HepG2 (cell line): ENCODE data around the gene METTL26. TPM values are rescaled to one million over a fixed set of nuclear protein-coding genes. Genes with fewer than 3 reads are reported as not detected.

Experiments
- ATAC-seq: fragments of 200-7000 bp; cut with Tn5 transposase; 3 replicates; pipeline ENCODE4 v1.9.1; 2020; ENCODE audit warnings: mild to moderate bottlenecking, moderate library complexity
- BruUV-seq: library from RNA; stranded (reverse); fragments of 400-500 nt; replicated peaks from 2 replicates; lab custom pipeline; 2021; lab: Mats Ljungman, UMichigan
- CTCF ChIA-PET: fragments of 300-600 bp; formaldehyde crosslinking; extraction: SDS; loops from one replicate; lab custom pipeline; 2021; ENCODE audit warnings: low total read pairs, inconsistent platforms, low intra/inter-chr PET ratio; lab: Yijun Ruan, JAX
- POLR2A ChIA-PET: fragments of 350-600 bp; sonication (Branson Sonifier 250); formaldehyde crosslinking; loops from one replicate; lab custom pipeline; 2020; ENCODE audit warnings: antibody characterized with exemption, inconsistent platforms; lab: Yijun Ruan, JAX
- DNase-seq: peaks from one replicate; pipeline ENCODE4 v3.0.0-alpha.2; 2015; ENCODE audit warnings: low spot score
- FAIRE-seq: peaks from 3 replicates; lab custom pipeline; 2011; peaks lifted over from hg19 to GRCh38; lab: Jason Lieb, UNC
- H2AFZ ChIP-seq: one replicate; pipeline ENCODE4 v1.6.1; 2011; ENCODE audit warnings: low read length, inconsistent platforms
- H3K27ac ChIP-seq: fragments of 300-600 bp; 3 replicates; pipeline ENCODE4 v1.8.0; 2011; ENCODE audit warnings: mixed run types, mild to moderate bottlenecking, mixed read lengths, low read length, inconsistent platforms; ENCODE audit not compliant: insufficient read depth; ENCODE audit errors: extremely low read length
- H3K27me3 ChIP-seq, 2 experiments: fragments of 200-600 bp in 1 of 2; 2 replicates in 1 of 2; 3 replicates in 1 of 2; pipeline versions ENCODE4 v1.6.0 to v1.8.0; 2011; ENCODE audit warnings: low read length in 2 of 2, mild to moderate bottlenecking in 2 of 2, moderate library complexity in 2 of 2, inconsistent platforms in 1 of 2; ENCODE audit not compliant: insufficient read depth in 2 of 2, control insufficient read depth in 1 of 2
- H3K36me3 ChIP-seq, 2 experiments: fragments of 200-600 bp in 1 of 2; replicated peaks in 1 of 2; 2 replicates in 1 of 2; 3 replicates in 1 of 2; pipeline versions ENCODE4 v1.5.1 to v1.8.0; 2011; ENCODE audit warnings: low read length in 2 of 2, inconsistent platforms in 1 of 2; ENCODE audit not compliant: insufficient read depth in 2 of 2, control insufficient read depth in 1 of 2
- H3K4me1 ChIP-seq: 2 replicates; pipeline ENCODE4 v1.5.1; 2012; ENCODE audit warnings: low read length, inconsistent platforms; ENCODE audit not compliant: insufficient read depth
- H3K4me2 ChIP-seq: 2 replicates; pipeline ENCODE4 v1.6.0; 2011; ENCODE audit warnings: low read depth, low read length, inconsistent platforms
- H3K4me3 ChIP-seq, 3 experiments: fragments of 200-600 bp in 1 of 3; sonication (generic), shearing (Covaris generic) in 1 of 3; replicated peaks in 1 of 3; 2 replicates each; pipeline ENCODE4 v1.5.1; 2011 to 2016; ENCODE audit warnings: low read length in 3 of 3, inconsistent platforms in 2 of 3, low read depth in 2 of 3, mild to moderate bottlenecking in 2 of 3, control low read depth in 1 of 3, mixed read lengths in 1 of 3; ENCODE audit not compliant: insufficient read depth in 1 of 3
- H3K79me2 ChIP-seq: one replicate; pipeline ENCODE4 v1.6.1; 2011; ENCODE audit warnings: low read length, inconsistent platforms; ENCODE audit not compliant: insufficient read depth
- H3K9ac ChIP-seq: 2 replicates; pipeline ENCODE4 v1.6.0; 2011; ENCODE audit warnings: mild to moderate bottlenecking, low read depth, low read length, inconsistent platforms; ENCODE audit not compliant: insufficient read depth
- H3K9me3 ChIP-seq: 2 replicates; pipeline ENCODE4 v1.5.1; 2012; ENCODE audit warnings: mild to moderate bottlenecking, low read length
- H4K20me1 ChIP-seq: 2 replicates; pipeline ENCODE4 v1.6.0; 2011; ENCODE audit warnings: inconsistent platforms, mild to moderate bottlenecking, low read length, moderate library complexity; ENCODE audit not compliant: insufficient read depth
- AGO2 ChIP-seq: fragments of 200-400 bp; formaldehyde crosslinking; optimal IDR thresholded peaks from 2 replicates; pipeline ENCODE3; 2017; ENCODE audit warnings: mild to moderate bottlenecking, low read depth, low read length, moderate library complexity
- GATAD1 ChIP-seq: IDR thresholded peaks from 2 replicates; pipeline ENCODE4 v1.6.1; 2016; ENCODE audit warnings: missing genetic modification reagents, missing compliant biosample characterization
- KLF13 ChIP-seq: sonication (generic); formaldehyde crosslinking; IDR thresholded peaks from 2 replicates; pipeline ENCODE4 v1.4.0; 2020; ENCODE audit warnings: mild to moderate bottlenecking, missing genetic modification reagents
- KLF15 ChIP-seq: sonication (generic); formaldehyde crosslinking; IDR thresholded peaks from 2 replicates; pipeline ENCODE4 v1.8.1; 2023; ENCODE audit warnings: borderline replicate concordance, mild to moderate bottlenecking, inconsistent platforms, missing genetic modification reagents, mixed read lengths
- POLR2AphosphoS5 ChIP-seq: IDR thresholded peaks from 2 replicates; pipeline ENCODE4 v1.6.1; 2012; ENCODE audit warnings: low read depth, low read length
- RBFOX2 ChIP-seq: fragments of 200-400 bp; formaldehyde crosslinking; IDR thresholded peaks from 2 replicates; pipeline ENCODE4 v1.6.1; 2017; ENCODE audit warnings: low read depth, mild to moderate bottlenecking, low read length
- RXRA ChIP-seq: sonication (generic); formaldehyde crosslinking; IDR thresholded peaks from 2 replicates; pipeline ENCODE4 v1.5.1; 2020; ENCODE audit warnings: missing genetic modification reagents
- ZC3H13 ChIP-seq: sonication (generic); formaldehyde crosslinking; IDR thresholded peaks from 2 replicates; pipeline ENCODE4 v1.8.1; 2023; ENCODE audit warnings: mild to moderate bottlenecking, missing genetic modification reagents, moderate library complexity
- ZNF296 ChIP-seq: sonication (generic); formaldehyde crosslinking; conservative IDR thresholded peaks from 2 replicates; pipeline ENCODE4 v1.5.0; 2020; ENCODE audit warnings: mild to moderate bottlenecking, missing genetic modification reagents
- ZNF354B ChIP-seq: sonication (generic); formaldehyde crosslinking; IDR thresholded peaks from 2 replicates; pipeline ENCODE4 v1.8.0; 2022; ENCODE audit warnings: mild to moderate bottlenecking, missing genetic modification reagents
- ZSCAN29 ChIP-seq: sonication (generic); formaldehyde crosslinking; conservative IDR thresholded peaks from 2 replicates; pipeline ENCODE4 v1.4.0; 2020; ENCODE audit warnings: mild to moderate bottlenecking, missing genetic modification reagents
- WGBS: methylation state at CpG from one replicate; pipeline ENCODE4 v1.1.6; 2017; ENCODE audit warnings: low lambda C conversion rate; 5-methylcytosine and 5-hydroxymethylcytosine counted together
- in situ Hi-C: cut with HindIII; loops from 2 replicates; pipeline ENCODE4 v1.10.0; 2017; ENCODE audit warnings: low pct_unique_long_range_greater_than_20kb; ENCODE audit not compliant: extremely low pct_ligation_motif_present
- intact Hi-C: fragments of 100-400 bp; cut with micrococcal nuclease; formaldehyde crosslinking; loops from one replicate; pipeline ENCODE4 v1.10.0; 2022; ENCODE audit not compliant: unreplicated experiment
- polyA plus RNA-seq, 8 experiments: library from polyadenylated mRNA; depleted of rRNA in 3 of 8; stranded (reverse) in 7 of 8; unstranded in 1 of 8; fragments of >200 nt; fragmentation: Illumina TruSeq in 4 of 8; extraction: Trizol in 4 of 8; gene quantifications; 2 replicates each; pipeline versions ENCODE4 v1.2.1 to v1.2.3, GENCODE V29; 2011 to 2016; ENCODE audit warnings: low read depth in 4 of 8, missing spikeins in 1 of 8, mixed read lengths in 1 of 8; ENCODE audit not compliant: insufficient read depth in 1 of 8
- total RNA-seq, 5 experiments: library from RNA; depleted of rRNA; stranded (reverse); fragments of >200 nt; fragmentation: Illumina TruSeq; extraction: Trizol; gene quantifications; 2 replicates each; pipeline ENCODE4 v1.2.3, GENCODE V29; 2016; ENCODE audit warnings: low read depth in 1 of 5
- TF ChIP-seq, protein P1 (sequence below): IDR thresholded peaks from 2 replicates; pipeline ENCODE4 v1.6.1; 2016; ENCODE audit warnings: low read depth, missing genetic modification reagents, missing compliant biosample characterization
- TF ChIP-seq, protein P2 (sequence below): sonication (generic); formaldehyde crosslinking; IDR thresholded peaks from 2 replicates; pipeline ENCODE4 v1.8.0; 2022; ENCODE audit warnings: low read depth, missing genetic modification reagents
- TF ChIP-seq, protein P3 (sequence below): sonication (generic); formaldehyde crosslinking; conservative IDR thresholded peaks from 2 replicates; pipeline ENCODE4 v1.4.0; 2020; ENCODE audit warnings: mild to moderate bottlenecking, missing genetic modification reagents, moderate library complexity

The METTL26 gene
- total and polyA plus RNA-seq, 2 of the 13 experiments (the other 11 are each of a cell fraction or from before 2014, with no cell fraction given) = 65.5 to 70.1 TPM

DNA sequence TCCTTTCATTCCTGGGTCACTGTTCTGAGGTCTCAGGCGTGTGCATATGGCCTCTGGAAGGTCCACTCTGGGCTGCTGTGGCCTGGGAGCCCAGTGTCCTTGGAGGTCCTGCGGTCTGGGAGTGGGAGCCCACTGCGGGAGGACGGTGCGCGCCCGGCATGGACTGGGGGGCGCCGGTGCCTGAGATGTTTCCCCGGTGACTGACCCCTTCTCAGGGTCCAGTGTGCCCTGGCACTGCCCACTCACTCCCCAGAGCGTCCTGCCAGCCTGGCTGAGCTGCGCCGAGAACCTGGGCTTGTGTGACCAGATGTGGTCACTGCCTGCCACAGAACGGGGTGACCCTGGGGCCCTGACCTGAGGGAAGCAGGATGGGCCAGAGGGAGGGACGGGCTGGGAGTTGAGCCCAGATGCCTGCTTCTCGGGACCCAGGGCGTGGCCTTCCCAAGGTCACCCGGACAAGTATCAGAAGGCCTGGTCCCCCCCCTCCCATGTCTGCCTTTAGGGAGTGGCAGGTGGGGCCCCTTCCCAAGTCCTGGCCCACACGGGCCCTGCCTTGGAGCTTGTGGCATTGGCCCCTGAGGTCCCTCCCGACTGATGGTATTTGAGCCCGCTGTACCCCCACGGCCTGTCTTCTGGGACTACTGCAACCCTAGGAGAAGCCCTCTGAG lies 38.2 kb upstream of the METTL26 start:
- Histone ChIP-seq H3K4me1 (peaks cover 39% of the 10 kb centered on the region), H2AFZ (no peak overlapping the region), H4K20me1 (no peaks in the 10 kb centered on the region), H3K27me3 (no peaks in the 10 kb centered on the region; a peak in 1 of 5 replicates), H3K9me3 (no peaks in the 10 kb centered on the region), H3K27ac (no peak overlapping the region), H3K4me2 (no peak overlapping the region), H3K36me3 (peaks cover 22 to 41% of the 10 kb centered on the region in 2 experiments; a peak in 4 of 5 replicates), H3K4me3 (no peak overlapping the region), H3K9ac (no peak overlapping the region), H3K79me2 (peaks cover 4% of the 10 kb centered on the region)
- intact Hi-C loops (no loop called here), in situ Hi-C loops (no loop called here)
- DNase-seq = no peak
- ChIA-PET CTCF (no interaction called here), POLR2A (no interaction called here)
- BruUV-seq = no TSS peak
- 67% methylated on average over 6 of the region's 22 CpGs for WGBS
- no peak for FAIRE-seq
- no peak for ATAC-seq
- TF ChIP-seq, protein P1, sequence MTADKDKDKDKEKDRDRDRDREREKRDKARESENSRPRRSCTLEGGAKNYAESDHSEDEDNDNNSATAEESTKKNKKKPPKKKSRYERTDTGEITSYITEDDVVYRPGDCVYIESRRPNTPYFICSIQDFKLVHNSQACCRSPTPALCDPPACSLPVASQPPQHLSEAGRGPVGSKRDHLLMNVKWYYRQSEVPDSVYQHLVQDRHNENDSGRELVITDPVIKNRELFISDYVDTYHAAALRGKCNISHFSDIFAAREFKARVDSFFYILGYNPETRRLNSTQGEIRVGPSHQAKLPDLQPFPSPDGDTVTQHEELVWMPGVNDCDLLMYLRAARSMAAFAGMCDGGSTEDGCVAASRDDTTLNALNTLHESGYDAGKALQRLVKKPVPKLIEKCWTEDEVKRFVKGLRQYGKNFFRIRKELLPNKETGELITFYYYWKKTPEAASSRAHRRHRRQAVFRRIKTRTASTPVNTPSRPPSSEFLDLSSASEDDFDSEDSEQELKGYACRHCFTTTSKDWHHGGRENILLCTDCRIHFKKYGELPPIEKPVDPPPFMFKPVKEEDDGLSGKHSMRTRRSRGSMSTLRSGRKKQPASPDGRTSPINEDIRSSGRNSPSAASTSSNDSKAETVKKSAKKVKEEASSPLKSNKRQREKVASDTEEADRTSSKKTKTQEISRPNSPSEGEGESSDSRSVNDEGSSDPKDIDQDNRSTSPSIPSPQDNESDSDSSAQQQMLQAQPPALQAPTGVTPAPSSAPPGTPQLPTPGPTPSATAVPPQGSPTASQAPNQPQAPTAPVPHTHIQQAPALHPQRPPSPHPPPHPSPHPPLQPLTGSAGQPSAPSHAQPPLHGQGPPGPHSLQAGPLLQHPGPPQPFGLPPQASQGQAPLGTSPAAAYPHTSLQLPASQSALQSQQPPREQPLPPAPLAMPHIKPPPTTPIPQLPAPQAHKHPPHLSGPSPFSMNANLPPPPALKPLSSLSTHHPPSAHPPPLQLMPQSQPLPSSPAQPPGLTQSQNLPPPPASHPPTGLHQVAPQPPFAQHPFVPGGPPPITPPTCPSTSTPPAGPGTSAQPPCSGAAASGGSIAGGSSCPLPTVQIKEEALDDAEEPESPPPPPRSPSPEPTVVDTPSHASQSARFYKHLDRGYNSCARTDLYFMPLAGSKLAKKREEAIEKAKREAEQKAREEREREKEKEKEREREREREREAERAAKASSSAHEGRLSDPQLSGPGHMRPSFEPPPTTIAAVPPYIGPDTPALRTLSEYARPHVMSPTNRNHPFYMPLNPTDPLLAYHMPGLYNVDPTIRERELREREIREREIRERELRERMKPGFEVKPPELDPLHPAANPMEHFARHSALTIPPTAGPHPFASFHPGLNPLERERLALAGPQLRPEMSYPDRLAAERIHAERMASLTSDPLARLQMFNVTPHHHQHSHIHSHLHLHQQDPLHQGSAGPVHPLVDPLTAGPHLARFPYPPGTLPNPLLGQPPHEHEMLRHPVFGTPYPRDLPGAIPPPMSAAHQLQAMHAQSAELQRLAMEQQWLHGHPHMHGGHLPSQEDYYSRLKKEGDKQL (CRISPR knock-in tag) = no peak
- TF ChIP-seq GATAD1 (no peak), KLF15 (CRISPR knock-in tag) (no peak), ZNF354B (CRISPR knock-in tag) (no peak), ZNF296 (CRISPR knock-in tag) (0 out of 2 replicates have a peak, but pooled peaks have one; percentile 35), RBFOX2 (peak; percentile 42; the same call in 1 of the 2 replicates), RXRA (no peak), ZC3H13 (CRISPR knock-in tag) (no peak), POLR2AphosphoS5 (0 out of 2 replicates have a peak, but pooled peaks have one; percentile 7), AGO2 (peak; percentile 71), ZSCAN29 (CRISPR knock-in tag) (no peak), KLF13 (no peak)
- TF ChIP-seq, protein P2, sequence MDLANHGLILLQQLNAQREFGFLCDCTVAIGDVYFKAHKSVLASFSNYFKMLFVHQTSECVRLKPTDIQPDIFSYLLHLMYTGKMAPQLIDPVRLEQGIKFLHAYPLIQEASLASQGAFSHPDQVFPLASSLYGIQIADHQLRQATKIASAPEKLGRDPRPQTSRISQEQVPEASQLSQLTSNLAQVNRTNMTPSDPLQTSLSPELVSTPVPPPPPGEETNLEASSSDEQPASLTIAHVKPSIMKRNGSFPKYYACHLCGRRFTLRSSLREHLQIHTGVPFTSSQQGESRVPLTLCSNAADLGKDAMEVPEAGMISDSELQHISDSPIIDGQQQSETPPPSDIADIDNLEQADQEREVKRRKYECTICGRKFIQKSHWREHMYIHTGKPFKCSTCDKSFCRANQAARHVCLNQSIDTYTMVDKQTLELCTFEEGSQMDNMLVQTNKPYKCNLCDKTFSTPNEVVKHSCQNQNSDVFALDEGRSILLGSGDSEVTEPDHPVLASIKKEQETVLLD (CRISPR knock-in tag) = no peak
- TF ChIP-seq, protein P3, sequence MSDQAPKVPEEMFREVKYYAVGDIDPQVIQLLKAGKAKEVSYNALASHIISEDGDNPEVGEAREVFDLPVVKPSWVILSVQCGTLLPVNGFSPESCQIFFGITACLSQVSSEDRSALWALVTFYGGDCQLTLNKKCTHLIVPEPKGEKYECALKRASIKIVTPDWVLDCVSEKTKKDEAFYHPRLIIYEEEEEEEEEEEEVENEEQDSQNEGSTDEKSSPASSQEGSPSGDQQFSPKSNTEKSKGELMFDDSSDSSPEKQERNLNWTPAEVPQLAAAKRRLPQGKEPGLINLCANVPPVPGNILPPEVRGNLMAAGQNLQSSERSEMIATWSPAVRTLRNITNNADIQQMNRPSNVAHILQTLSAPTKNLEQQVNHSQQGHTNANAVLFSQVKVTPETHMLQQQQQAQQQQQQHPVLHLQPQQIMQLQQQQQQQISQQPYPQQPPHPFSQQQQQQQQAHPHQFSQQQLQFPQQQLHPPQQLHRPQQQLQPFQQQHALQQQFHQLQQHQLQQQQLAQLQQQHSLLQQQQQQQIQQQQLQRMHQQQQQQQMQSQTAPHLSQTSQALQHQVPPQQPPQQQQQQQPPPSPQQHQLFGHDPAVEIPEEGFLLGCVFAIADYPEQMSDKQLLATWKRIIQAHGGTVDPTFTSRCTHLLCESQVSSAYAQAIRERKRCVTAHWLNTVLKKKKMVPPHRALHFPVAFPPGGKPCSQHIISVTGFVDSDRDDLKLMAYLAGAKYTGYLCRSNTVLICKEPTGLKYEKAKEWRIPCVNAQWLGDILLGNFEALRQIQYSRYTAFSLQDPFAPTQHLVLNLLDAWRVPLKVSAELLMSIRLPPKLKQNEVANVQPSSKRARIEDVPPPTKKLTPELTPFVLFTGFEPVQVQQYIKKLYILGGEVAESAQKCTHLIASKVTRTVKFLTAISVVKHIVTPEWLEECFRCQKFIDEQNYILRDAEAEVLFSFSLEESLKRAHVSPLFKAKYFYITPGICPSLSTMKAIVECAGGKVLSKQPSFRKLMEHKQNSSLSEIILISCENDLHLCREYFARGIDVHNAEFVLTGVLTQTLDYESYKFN (CRISPR knock-in tag) = no peak
